Fibroblast of lung (primary cell): ENCODE data around the gene GPR137.

ENCODE experiments used
- CTCF ChIP-seq, 2 donors: IDR thresholded peaks in 1 of 2; conservative IDR thresholded peaks in 1 of 2; 1 replicate in 1 of 2; 2 replicates in 1 of 2; pipeline ENCODE4 v1.5.1; 2011 to 2012; ENCODE audit warnings: low read length in 2 of 2, control low read depth in 1 of 2, inconsistent platforms in 1 of 2, low read depth in 1 of 2, mild to moderate bottlenecking in 1 of 2
- EZH2 ChIP-seq: IDR thresholded peaks from 2 replicates; pipeline ENCODE4 v1.5.1; 2012; ENCODE audit warnings: low read length, control low read depth, mild to moderate bottlenecking; ENCODE audit errors: missing control alignments

GRCh38 chr11:64318766-64319761, 33.4 kb downstream of the GPR137 start:
- TF ChIP-seq EZH2: no peak
- TF ChIP-seq CTCF (conservative IDR thresholded peaks at IDR 0.05 in 1 of 2, IDR thresholded peaks at IDR 0.05 in 1 of 2; ENCODE audit: low read depth in 1 of 2, low read length in 2 of 2): no peak
